Fibroblast of pulmonary artery (primary cell): ENCODE data around the gene CLDN25.
A peak's percentile ranks its signal among the peaks of the same experiment; 100 is the strongest.
"Not testable (repeated sequence)": the region's sequence is repeated elsewhere in the genome, so short reads cannot be mapped to it uniquely, and the experiment has no call there.

ENCODE experiments used
- DNase-seq: peaks from one replicate; pipeline ENCODE4 v3.0.0-alpha.2; 2010; ENCODE audit warnings: low read depth
- H3K4me3 ChIP-seq: replicated peaks from 2 replicates; pipeline ENCODE4 v1.5.1; 2011; ENCODE audit warnings: low read depth, mild to moderate bottlenecking, control low read depth, low read length, moderate library complexity
- CTCF ChIP-seq: IDR thresholded peaks from 2 replicates; pipeline ENCODE4 v1.5.1; 2011; ENCODE audit warnings: mild to moderate bottlenecking, control low read depth, low read length, inconsistent platforms; ENCODE audit errors: missing control alignments

Gene CLDN25

GRCh38 chr11:113781682-113782081, 2.1 kb downstream of the CLDN25 start:
- H3K4me3 ChIP-seq, result no peak overlapping the region
- DNase-seq, result no peak
- TF ChIP-seq CTCF, result no peak

- DNase-seq, result no peak
- TF ChIP-seq CTCF, result no peak
- no peak overlapping the region for H3K4me3 ChIP-seq
Observed at GRCh38 chr11:113782134-113782533, 2.5 kb downstream of the CLDN25 start.

- not testable (repeated sequence) for DNase-seq, H3K4me3 ChIP-seq
Observed at GRCh38 chr11:113789016-113789415, 9.4 kb downstream of the CLDN25 start.

GRCh38 chr11:113789675-113790320, 10.2 kb downstream of the CLDN25 start:
- H3K4me3 ChIP-seq, result no peak overlapping the region
- DNase-seq, result no peak
- no peak for TF ChIP-seq CTCF

GRCh38 chr11:113796663-113797259, 17.2 kb downstream of the CLDN25 start:
- peak; percentile 81 for TF ChIP-seq CTCF
- peak; percentile 59 for DNase-seq
- H3K4me3 ChIP-seq, result no peak overlapping the region

GRCh38 chr11:113802621-113803020, 23.0 kb downstream of the CLDN25 start:
- TF ChIP-seq CTCF, result no peak
- no peak for DNase-seq
- no peak overlapping the region for H3K4me3 ChIP-seq

GRCh38 chr11:113805640-113806039, 26.0 kb downstream of the CLDN25 start:
- DNase-seq, result peak; percentile 3
- no peak overlapping the region for H3K4me3 ChIP-seq
- no peak for TF ChIP-seq CTCF
